ENCODE measurements around the gene DOCK3. TPM values are rescaled to one million over a fixed set of nuclear protein-coding genes. Genes with fewer than 3 reads are reported as not detected.
A peak's percentile ranks its signal among the peaks of the same experiment; 100 is the strongest.
"Not testable (repeated sequence)": the region's sequence is repeated elsewhere in the genome, so short reads cannot be mapped to it uniquely, and the experiment has no call there.

DOCK3 gene
- total RNA-seq, 2 experiments from 2014 or later = 1.9 to 2.1 TPM

DNA sequence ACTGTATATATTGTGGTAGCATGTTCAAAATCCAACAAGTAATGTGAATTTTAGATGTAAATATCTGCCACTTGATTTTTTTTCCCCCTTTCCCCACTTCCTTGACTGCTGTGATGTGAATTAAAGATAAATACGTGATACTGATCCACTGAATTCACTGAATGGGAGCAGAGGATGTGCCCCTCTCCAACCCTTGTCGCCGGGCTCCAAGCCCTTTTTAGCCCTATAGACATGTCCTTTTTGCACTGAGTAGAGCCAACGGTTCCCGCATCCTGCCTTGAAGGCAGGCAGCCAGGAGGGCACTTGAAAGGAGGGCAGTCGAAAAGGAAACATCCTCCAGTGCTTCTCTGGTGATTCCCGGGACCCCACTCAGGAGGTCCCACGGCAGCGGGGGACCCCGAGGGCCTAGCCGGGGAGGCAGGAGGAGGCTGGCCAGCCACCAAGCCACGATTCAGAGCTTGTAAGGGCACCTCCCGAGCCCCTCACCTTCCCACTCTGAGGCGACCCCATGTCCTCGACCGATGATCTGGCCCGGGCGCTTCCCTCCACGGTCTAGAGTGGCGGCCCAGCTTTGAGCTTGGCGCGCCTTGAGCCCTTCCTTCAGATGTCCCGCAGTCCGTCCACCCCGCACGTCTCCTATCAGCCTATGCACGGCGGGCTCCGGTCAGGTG, 709.5 kb downstream of the DOCK3 start:
- peaks cover 42% of the 10 kb centered on the region for H3K4me1 Mint-ChIP-seq
- H3K9me3 Mint-ChIP-seq = no peaks in the 10 kb centered on the region
- H3K36me3 Mint-ChIP-seq = peaks cover 31% of the 10 kb centered on the region
- no peak for DNase-seq
- peak overlapping the region; percentile 94 for H3K4me3 Mint-ChIP-seq
- H3K27ac Mint-ChIP-seq = peak overlapping the region; percentile 99
- no peaks in the 10 kb centered on the region for H3K27me3 Mint-ChIP-seq

DNA sequence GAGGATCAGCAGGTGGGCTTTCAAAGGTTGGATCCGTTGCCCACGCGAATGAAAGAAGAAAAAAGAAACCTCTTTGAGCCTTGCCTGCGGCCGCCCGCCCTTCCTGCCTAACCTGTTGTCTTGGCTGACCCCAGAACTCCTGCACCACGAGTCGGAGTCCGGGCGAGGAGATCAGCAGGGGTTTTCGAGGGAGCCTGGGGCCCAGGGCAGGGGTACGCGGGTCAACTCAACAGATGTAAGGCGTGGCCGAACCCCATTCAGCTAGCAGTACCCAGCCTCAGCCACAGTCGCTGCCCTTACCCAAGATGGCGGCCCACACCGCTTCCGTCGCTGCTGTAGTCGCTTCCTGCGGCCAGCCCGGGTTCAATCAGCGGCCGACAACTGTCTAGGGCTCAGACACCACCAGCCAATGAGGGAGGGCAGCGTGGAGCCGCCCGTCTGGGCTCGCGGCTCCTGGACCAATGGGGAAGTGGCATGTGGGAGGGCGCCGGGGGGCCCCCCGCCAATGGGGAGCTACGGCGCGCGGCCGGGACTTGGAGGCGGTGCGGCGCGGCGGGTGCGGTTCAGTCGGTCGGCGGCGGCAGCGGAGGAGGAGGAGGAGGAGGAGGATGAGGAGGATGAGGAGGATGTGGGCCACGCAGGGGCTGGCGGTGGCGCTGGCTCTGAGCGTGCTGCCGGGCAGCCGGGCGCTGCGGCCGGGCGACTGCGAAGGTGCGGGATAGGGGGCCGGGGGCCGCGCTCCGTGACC, 710.2 kb downstream of the DOCK3 start, which contains the start of gene MANF:
MANF (plus strand) TSS at position 566 of the 748 bp plus-strand sequence; CDS start at position 618, 52 bp downstream.
- peaks cover 31% of the 10 kb centered on the region for H3K36me3 Mint-ChIP-seq
- peak within 1 kb of the TSS; percentile 99 for H3K27ac Mint-ChIP-seq
- H3K4me3 Mint-ChIP-seq = peak within 1 kb of the TSS; percentile 94
- peak; percentile 98 for DNase-seq
- H3K4me1 Mint-ChIP-seq = peaks cover 45% of the 10 kb centered on the region
- H3K9me3 Mint-ChIP-seq = no peaks in the 10 kb centered on the region
- H3K27me3 Mint-ChIP-seq = no peaks in the 10 kb centered on the region

DNA sequence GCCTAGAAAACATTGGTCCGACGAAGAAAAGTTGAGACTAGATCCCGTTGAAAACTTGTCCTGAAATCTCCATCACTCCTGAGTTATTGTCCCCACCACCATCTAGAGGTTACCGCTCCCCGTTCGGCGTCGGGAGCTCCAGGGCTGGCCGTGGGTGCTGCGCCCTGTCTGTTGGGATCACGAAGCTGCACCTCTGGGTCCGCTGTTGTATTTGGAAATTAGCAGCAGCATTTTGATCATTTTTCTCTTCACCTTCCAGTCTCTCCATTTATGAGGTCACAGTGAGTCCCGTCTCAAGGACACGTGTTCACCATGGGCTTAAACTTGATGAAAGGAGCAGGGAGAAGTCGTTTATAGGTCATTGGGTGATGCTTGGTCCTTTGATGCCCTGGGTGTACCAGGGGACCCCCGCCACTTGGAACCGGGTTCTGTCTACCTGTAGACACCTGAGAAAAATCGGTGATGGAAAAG, 710.9 kb downstream of the DOCK3 start:
- DNase-seq = no peak
- peaks cover 49% of the 10 kb centered on the region for H3K4me1 Mint-ChIP-seq
- peak overlapping the region; percentile 94 for H3K4me3 Mint-ChIP-seq

DNA sequence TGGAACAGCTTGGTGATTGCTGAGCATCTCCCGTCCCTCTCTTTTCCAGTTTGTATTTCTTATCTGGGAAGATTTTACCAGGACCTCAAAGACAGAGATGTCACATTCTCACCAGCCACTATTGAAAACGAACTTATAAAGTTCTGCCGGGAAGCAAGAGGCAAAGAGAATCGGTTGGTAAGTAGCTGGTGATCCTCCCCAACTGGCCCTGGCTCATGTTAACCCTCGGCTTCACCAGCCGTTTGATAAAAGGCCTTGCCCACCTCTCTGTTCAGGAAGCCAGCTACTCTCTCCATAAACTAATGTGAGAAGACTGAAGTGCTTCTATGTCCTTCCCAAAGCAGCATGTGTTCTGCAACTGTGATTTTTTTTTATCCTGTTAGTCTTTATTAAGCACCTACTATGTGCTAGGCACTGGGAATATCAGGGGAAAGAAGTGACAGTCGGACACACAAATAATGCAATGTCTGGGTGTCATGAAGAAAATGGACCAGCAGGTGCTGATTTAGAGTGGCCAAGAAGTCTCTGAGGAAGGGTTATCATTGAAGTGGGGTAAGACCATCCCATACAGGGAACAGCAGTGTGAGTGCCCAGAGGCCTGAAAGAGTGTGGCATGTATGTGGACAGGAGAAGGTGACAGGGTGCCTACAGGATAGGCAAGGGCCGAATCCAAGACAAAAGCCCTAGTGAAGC, 711.6 kb downstream of the DOCK3 start:
- Mint-ChIP-seq H3K4me3 (peak overlapping the region; percentile 94), H3K27ac (peak overlapping the region; percentile 97), H3K27me3 (no peaks in the 10 kb centered on the region), H3K36me3 (peaks cover 31% of the 10 kb centered on the region), H3K9me3 (no peaks in the 10 kb centered on the region), H3K4me1 (peaks cover 50% of the 10 kb centered on the region)
- DNase-seq = no peak

More for the DNA sequence above, 710.9 kb downstream of the DOCK3 start:
- Mint-ChIP-seq H3K9me3 (no peaks in the 10 kb centered on the region), H3K27ac (peak overlapping the region; percentile 97), H3K27me3 (no peaks in the 10 kb centered on the region), H3K36me3 (peaks cover 31% of the 10 kb centered on the region)

DNA sequence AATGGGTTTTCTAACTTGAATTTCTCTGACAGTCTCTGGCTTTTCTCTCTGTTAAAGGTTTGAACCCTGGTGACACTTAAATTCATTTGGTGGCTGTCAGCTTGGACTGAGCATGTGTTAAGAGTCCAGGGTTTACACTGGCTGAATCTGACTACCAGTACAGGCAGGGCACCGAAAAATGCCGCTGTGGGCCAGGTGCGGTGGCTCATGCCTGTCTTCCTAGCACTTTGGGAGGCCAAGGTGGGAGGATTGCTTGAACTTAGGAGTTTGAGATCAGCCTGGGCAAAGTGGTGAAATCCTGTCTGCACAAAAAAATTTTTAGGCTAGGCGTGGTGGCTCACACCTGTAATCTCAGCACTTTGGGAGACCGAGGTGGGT, 712.1 kb downstream of the DOCK3 start:
- H3K4me1 Mint-ChIP-seq = peaks cover 50% of the 10 kb centered on the region
- no peak for DNase-seq
- H3K4me3 Mint-ChIP-seq = peak overlapping the region; percentile 94
- H3K36me3 Mint-ChIP-seq = peaks cover 33% of the 10 kb centered on the region
- no peaks in the 10 kb centered on the region for H3K9me3 Mint-ChIP-seq
- no peaks in the 10 kb centered on the region for H3K27me3 Mint-ChIP-seq
- H3K27ac Mint-ChIP-seq = peak overlapping the region; percentile 97

DNA sequence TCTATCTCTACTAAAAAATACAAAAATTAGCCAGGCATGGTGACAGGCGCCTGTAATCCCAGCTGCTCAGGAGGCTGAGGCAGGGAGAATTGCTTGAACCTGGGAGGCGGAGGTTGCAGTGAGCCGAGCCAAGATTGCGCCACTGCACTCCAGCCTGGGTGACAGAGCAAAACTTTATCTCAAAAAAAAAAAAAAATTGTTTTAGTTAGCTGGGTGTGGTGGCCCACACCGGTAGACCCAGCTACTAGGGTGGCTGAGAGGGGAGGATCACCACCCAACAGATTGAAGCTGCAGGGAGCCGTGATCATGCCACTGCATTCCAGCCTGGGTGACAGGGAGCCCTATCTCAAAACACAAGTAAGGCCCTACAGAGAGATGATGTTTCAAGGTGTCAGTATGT, 712.6 kb downstream of the DOCK3 start:
- H3K36me3 Mint-ChIP-seq = peaks cover 35% of the 10 kb centered on the region
- not testable (repeated sequence) for H3K9me3 Mint-ChIP-seq, H3K27me3 Mint-ChIP-seq, DNase-seq
- peak overlapping the region; percentile 97 for H3K27ac Mint-ChIP-seq
- H3K4me3 Mint-ChIP-seq = peak overlapping the region; percentile 94
- H3K4me1 Mint-ChIP-seq = peaks cover 50% of the 10 kb centered on the region

DNA sequence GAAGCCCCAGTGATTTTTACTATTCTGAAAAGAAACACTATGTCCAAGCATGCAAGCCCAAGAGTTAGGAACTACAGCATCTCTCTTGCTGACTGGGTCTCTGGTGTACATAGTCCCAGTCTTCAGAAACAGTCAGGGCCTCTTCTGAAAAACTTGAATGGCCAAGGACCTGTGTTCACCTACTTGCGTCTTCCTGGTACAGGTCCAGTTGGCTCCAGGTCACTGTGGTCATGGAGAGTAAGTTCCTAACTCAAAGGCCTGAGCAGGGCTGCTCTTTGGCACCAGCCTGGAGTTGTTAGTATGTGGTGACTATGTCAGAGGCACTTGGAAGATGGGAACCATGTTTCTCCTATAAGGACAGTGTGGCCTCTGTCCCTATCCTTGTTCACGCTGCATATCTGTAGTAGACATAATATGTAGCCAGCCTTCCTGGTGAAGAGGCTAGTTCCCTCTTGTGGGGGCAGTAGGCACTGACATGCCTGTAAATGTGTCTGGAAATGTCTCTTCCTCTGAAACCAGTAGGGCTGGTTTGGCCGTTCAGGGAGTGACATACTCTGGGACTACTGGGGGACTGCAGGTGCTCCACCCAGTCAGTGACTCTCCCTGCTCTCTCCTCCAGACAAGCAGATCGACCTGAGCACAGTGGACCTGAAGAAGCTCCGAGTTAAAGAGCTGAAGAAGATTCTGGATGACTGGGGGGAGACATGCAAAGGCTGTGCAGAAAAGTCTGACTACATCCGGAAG, 713.7 kb downstream of the DOCK3 start:
- peaks cover 50% of the 10 kb centered on the region for H3K4me1 Mint-ChIP-seq
- DNase-seq = no peak
- H3K36me3 Mint-ChIP-seq = peaks cover 46% of the 10 kb centered on the region
- H3K27me3 Mint-ChIP-seq = no peaks in the 10 kb centered on the region
- H3K9me3 Mint-ChIP-seq = no peaks in the 10 kb centered on the region
- no peak overlapping the region for H3K4me3 Mint-ChIP-seq
- no peak overlapping the region for H3K27ac Mint-ChIP-seq

DNA sequence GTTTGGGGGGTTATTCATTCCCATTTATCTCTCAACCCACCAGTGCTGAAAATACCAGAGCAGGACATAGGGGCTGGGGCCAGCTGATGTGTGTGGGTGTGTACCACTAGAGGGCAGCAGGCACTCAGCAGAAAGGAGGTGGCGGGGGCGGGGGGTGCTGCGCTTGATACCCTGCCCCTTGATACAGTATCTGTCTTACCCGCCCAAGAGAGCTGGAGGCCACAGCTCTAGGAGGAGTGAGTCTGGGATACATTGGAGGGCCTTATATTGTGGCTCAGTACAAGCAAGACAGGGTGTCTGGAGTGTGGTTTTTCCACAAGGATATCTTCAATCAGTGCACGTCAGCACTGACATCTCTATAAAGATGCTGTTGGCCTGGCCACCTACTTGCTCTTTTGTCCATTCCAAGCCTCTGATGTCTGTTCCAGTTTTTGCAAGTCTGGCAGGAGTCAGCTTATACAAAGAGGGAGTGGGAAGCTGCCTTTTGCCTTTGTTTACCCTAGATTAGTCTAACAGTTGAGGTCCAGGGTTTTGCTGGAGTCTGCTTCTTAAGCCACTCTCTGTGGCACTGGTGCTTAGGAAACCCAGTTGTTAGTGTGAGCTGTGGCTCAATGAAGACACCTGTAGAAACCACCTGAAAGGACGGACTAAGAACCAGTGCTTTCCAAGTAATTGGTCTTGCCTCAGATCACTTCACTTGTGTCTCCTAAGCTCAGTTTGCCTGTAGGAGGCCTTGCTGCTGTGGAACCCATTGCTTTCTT, 714.9 kb downstream of the DOCK3 start:
- H3K36me3 Mint-ChIP-seq = peaks cover 51% of the 10 kb centered on the region
- H3K27ac Mint-ChIP-seq = peak overlapping the region; percentile 56

DNA sequence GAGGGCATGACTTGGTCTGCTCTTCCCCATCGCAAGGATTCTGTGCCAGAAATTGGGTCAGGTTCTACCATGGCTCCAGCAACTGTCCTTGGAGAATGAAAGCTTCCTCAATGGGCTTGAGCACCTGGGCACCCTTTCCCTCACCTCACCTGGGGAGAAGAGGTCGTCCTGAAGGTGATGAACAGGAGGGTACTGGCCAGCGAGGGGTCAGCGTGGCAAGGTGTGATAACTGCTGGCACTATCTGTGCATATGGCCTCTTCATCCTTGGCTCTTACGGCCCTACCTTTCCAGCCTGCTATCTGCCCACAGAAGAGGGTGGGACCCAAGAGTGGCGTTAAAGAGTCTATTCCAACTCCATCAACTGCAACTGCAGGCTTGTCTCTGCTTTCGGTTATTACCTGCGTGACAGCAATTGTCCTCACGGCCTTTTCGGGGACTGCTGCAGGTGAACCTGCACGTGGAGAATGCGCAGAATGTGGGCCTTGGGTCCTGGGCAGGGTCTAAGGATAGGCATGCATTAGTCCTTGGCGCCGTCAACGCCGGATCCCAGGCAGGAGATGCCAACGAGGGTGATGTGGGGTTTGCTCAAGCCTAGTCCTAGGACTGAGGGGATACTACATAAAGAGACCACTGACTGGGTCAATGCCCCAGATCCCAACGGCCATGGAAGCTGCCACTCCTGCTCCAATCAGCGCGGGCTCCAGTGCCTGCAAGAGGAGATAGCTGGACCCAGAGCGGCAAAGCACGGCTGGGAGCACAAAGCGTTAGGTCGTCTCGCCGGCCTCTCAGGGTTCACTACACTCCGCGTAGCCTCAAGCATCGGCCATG, 715.7 kb downstream of the DOCK3 start:
- Mint-ChIP-seq H3K27ac (peak overlapping the region; percentile 79), H3K36me3 (peaks cover 57% of the 10 kb centered on the region), H3K9me3 (no peaks in the 10 kb centered on the region), H3K27me3 (no peaks in the 10 kb centered on the region), H3K4me1 (peaks cover 67% of the 10 kb centered on the region), H3K4me3 (peak overlapping the region; percentile 71)
- no peak for DNase-seq

More for the DNA sequence above, 714.9 kb downstream of the DOCK3 start:
- DNase-seq = peak; percentile 53
- no peaks in the 10 kb centered on the region for H3K9me3 Mint-ChIP-seq
- H3K4me1 Mint-ChIP-seq = peaks cover 59% of the 10 kb centered on the region
- H3K27me3 Mint-ChIP-seq = no peaks in the 10 kb centered on the region
- H3K4me3 Mint-ChIP-seq = no peak overlapping the region

DNA sequence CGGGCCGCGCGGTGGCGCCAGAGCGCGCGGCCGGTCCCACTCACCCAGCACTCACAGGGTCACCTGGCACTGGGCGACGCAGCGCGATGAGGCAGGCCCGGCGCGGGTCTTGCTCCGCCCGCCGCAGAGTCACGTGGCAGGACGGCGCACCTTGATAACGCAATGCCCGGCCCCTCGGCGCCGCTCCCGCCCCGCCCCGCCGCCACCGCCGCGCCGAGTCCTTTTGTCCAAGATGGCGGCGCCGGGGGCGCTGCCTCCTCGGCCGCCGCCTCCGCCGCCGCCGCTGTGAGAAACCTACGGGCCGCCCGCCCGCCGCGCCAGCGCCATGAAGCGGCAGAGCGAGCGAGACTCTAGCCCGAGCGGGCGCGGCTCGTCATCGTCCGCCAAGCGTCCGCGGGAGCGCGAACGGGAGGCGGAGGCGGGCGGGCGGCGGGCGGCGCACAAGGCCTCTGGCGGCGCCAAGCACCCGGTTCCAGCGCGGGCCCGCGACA, 716.4 kb downstream of the DOCK3 start, which contains the start of gene RBM15B:
RBM15B (plus strand) TSS at position 211 of the 491 bp plus-strand sequence; CDS start at position 326, 115 bp downstream.
- DNase-seq = peak; percentile 99
- H3K36me3 Mint-ChIP-seq = peaks cover 52% of the 10 kb centered on the region
- no peaks in the 10 kb centered on the region for H3K9me3 Mint-ChIP-seq

DNA sequence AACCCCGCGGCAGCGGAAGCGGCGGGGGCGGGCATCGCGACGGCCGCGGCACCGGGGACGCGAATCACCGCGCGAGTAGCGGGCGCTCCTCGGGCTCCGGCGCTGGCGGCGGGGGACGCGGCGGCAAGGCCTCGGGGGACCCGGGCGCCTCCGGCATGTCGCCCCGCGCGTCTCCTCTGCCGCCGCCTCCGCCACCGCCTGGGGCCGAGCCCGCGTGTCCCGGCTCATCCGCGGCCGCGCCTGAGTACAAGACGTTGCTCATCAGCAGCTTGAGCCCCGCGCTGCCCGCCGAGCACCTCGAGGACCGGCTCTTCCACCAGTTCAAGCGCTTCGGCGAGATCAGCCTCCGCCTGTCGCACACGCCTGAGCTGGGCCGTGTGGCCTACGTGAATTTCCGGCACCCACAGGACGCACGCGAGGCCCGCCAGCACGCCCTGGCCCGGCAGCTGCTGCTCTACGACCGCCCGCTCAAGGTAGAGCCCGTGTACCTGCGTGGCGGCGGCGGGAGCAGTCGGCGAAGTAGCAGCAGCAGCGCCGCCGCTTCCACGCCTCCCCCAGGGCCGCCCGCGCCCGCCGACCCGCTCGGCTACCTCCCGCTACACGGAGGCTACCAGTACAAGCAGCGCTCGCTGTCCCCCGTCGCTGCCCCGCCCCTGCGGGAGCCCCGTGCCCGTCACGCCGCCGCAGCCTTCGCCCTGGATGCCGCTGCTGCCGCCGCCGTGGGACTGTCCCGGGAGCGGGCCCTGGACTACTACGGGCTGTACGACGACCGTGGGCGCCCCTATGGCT, 717.0 kb downstream of the DOCK3 start:
- Mint-ChIP-seq H3K27me3 (no peaks in the 10 kb centered on the region), H3K36me3 (peaks cover 52% of the 10 kb centered on the region), H3K4me3 (peak overlapping the region; percentile 80), H3K27ac (peak overlapping the region; percentile 85), H3K9me3 (no peaks in the 10 kb centered on the region), H3K4me1 (peaks cover 67% of the 10 kb centered on the region)
- DNase-seq = peak; percentile 50

More for the DNA sequence above, 716.4 kb downstream of the DOCK3 start, which contains the start of gene RBM15B:
- H3K27ac Mint-ChIP-seq = peak within 1 kb of the TSS; percentile 85
- peaks cover 67% of the 10 kb centered on the region for H3K4me1 Mint-ChIP-seq
- peak within 1 kb of the TSS; percentile 80 for H3K4me3 Mint-ChIP-seq
- H3K27me3 Mint-ChIP-seq = no peaks in the 10 kb centered on the region

DNA sequence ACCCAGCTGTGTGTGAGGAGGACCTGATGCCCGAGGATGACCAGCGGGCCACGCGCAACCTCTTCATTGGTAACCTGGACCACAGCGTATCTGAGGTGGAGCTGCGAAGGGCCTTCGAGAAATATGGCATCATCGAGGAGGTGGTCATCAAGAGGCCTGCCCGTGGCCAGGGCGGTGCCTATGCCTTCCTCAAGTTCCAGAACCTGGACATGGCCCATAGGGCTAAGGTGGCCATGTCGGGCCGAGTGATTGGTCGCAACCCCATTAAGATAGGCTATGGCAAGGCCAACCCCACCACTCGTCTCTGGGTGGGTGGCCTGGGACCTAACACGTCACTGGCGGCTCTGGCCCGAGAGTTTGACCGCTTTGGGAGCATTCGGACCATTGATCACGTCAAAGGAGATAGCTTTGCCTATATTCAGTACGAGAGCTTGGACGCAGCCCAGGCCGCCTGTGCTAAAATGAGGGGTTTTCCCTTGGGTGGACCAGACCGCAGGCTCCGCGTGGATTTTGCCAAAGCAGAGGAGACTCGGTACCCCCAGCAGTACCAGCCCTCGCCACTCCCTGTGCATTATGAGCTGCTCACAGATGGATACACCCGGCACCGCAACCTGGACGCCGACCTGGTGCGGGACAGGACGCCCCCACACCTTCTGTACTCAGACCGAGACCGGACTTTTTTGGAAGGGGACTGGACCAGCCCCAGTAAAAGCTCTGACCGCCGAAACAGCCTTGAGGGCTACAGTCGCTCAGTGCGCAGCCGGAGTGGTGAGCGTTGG, 717.8 kb downstream of the DOCK3 start:
- Mint-ChIP-seq H3K9me3 (no peaks in the 10 kb centered on the region), H3K4me3 (peak overlapping the region; percentile 80), H3K27me3 (no peaks in the 10 kb centered on the region), H3K4me1 (peaks cover 67% of the 10 kb centered on the region), H3K27ac (peak overlapping the region; percentile 85), H3K36me3 (peaks cover 53% of the 10 kb centered on the region)
- DNase-seq = no peak
